ENCODE results near the gene EPB41L4A. TPM values are rescaled to one million over a fixed set of nuclear protein-coding genes. Genes with fewer than 3 reads are reported as not detected.
A peak's percentile ranks its signal among the peaks of the same experiment; 100 is the strongest.

The EPB41L4A gene
- total and polyA plus RNA-seq, 12 donors = 6.2 to 28.4 (median 17.5) TPM

DNA sequence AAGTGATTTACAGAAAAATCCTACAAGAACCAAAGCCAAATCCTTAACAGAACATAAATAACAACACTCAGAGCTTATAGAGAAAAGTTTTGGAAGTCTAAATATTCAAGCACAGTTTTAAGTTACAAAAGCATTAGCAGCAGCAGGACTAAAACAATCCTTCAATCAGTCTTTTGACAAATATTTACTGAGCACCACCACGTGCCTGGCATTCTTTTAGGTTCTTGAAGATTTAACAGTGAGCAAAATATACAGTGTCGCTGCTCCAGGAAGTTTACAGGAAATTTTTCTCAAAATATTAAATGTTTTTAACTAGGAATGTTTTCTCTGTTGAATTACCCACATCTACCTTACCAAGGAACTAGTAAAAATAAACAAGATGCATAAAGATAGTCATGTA is 11.4 kb downstream of the EPB41L4A start:
- Histone ChIP-seq H3K9me3 (no peaks in the 10 kb centered on the region), H3K4me3 (no peak overlapping the region), H3K36me3 (peaks cover 0 to 9% (median 0%) of the 10 kb centered on the region in 9 donors), H3K4me1 (peaks cover 3 to 52% (median 31%) of the 10 kb centered on the region in 9 donors), H3K27me3 (no peaks in the 10 kb centered on the region), H3K27ac (peak overlapping the region in 2 of 10 donors; percentile 38 to 48)
- DNase-seq = no peak
- no peak for ATAC-seq
- 47 to 48% methylated on average over 2 of the region's 2 CpGs for WGBS, 2 donors
- intact Hi-C loops (cut with DNase I) = loop anchor here in 1 of 10 donors (5.0 kb wide), 1 partner anchor 35 kb away; no protein-coding TSS in a partner anchor
- TF ChIP-seq, protein P1, sequence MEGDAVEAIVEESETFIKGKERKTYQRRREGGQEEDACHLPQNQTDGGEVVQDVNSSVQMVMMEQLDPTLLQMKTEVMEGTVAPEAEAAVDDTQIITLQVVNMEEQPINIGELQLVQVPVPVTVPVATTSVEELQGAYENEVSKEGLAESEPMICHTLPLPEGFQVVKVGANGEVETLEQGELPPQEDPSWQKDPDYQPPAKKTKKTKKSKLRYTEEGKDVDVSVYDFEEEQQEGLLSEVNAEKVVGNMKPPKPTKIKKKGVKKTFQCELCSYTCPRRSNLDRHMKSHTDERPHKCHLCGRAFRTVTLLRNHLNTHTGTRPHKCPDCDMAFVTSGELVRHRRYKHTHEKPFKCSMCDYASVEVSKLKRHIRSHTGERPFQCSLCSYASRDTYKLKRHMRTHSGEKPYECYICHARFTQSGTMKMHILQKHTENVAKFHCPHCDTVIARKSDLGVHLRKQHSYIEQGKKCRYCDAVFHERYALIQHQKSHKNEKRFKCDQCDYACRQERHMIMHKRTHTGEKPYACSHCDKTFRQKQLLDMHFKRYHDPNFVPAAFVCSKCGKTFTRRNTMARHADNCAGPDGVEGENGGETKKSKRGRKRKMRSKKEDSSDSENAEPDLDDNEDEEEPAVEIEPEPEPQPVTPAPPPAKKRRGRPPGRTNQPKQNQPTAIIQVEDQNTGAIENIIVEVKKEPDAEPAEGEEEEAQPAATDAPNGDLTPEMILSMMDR (IDR thresholded peaks at IDR 0.05) = no peak

DNA sequence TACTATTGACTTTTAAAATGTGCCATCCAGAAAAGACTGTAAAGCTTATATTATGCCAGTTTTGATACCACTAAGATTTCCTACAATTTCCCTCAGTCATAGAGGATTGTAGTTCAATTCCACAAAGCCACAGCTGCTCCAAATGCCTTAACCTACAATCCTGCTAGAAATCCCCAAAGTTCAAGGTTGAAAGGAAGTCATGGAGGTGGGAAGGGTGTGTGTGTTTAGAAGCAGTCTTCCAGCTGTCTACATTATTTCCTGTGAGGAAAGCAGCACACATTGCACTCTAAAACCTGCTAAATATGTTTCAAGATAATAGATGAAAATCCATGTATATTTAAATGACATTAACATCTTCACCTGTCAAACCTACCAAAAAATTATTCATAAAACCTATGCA is 11.8 kb downstream of the EPB41L4A start:
- peak in 3 of 8 donors; percentile 36 to 56 (median 54) for ATAC-seq
- H3K36me3 ChIP-seq = peaks cover 0 to 9% (median 0%) of the 10 kb centered on the region in 9 donors
- H3K27me3 ChIP-seq = no peaks in the 10 kb centered on the region
- TF ChIP-seq, protein P1 (IDR thresholded peaks at IDR 0.05) = no peak
- no peaks in the 10 kb centered on the region for H3K9me3 ChIP-seq
- peak overlapping the region in 5 of 10 donors; percentile 0 to 48 (median 30) for H3K27ac ChIP-seq
- intact Hi-C loops (cut with DNase I) = loop anchor here in 1 of 10 donors (5.0 kb wide), 1 partner anchor 35 kb away; no protein-coding TSS in a partner anchor
- peaks cover 3 to 52% (median 27%) of the 10 kb centered on the region in 9 donors for H3K4me1 ChIP-seq
- H3K4me3 ChIP-seq = no peak overlapping the region
- DNase-seq = no peak

DNA sequence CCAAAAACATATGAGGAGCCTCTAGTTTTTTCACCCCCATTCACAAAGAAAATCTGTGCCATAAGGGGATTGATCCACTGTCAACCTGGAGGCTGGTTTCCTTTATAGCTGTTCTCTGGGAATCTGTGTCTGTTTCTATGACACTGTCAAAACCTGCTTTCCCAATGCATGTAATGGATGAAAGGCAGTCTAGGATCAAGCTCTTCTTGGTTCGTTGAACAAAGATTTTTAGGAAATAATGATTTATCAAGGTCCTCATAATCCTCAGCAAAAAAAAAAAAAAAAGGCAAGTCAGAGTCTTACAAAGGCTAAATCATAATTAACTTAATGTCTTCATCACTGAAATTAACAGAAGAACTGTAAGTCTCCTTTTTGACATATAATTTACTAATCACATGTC is 16.0 kb downstream of the EPB41L4A start:
- intact Hi-C loops (cut with DNase I) = no loop called here
- no peak overlapping the region for H3K4me3 ChIP-seq
- no peak overlapping the region for H3K27ac ChIP-seq
- no peaks in the 10 kb centered on the region for H3K27me3 ChIP-seq
- no peaks in the 10 kb centered on the region for H3K9me3 ChIP-seq
- H3K36me3 ChIP-seq = peaks cover 0 to 6% (median 0%) of the 10 kb centered on the region in 9 donors
- ATAC-seq = no peak
- H3K4me1 ChIP-seq = peaks cover 3 to 43% (median 28%) of the 10 kb centered on the region in 9 donors
- 80 to 88% methylated on average over 1 of the region's 1 CpG for WGBS, 2 donors
- DNase-seq = no peak
- TF ChIP-seq, protein P1 (IDR thresholded peaks at IDR 0.05) = no peak

DNA sequence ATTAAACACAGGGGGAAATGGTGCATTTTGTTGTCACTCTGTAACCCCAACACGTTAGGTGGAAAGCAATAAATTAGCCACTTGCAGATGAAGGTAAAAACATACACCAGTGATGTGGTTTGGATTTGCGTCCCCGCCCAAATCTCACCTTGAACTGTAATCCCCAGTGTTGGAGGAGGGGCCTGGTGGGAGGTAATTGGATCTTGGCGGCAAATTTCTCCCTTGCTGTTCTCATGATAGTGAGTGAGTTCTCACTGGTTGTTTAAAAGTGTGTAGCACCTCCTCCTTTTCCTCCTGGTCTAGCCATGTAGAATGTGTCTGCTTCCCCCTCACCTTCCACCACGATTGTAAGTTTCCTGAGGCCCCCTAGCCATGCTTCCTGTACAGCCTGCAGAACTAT is 17.2 kb downstream of the EPB41L4A start:
- no peaks in the 10 kb centered on the region for H3K27me3 ChIP-seq
- no peak overlapping the region for H3K4me3 ChIP-seq
- peaks cover 0 to 9% (median 0%) of the 10 kb centered on the region in 9 donors for H3K36me3 ChIP-seq
- ATAC-seq (no peak), DNase-seq (no peak)
- no peaks in the 10 kb centered on the region for H3K9me3 ChIP-seq
- TF ChIP-seq, protein P1 (IDR thresholded peaks at IDR 0.05) = no peak
- intact Hi-C loops (cut with DNase I) = no loop called here
- peaks cover 3 to 32% (median 17%) of the 10 kb centered on the region in 9 donors for H3K4me1 ChIP-seq
- H3K27ac ChIP-seq = no peak overlapping the region
- 93 to 96% methylated on average over 5 of the region's 5 CpGs for WGBS, 2 donors

Measured in heart right ventricle (tissue), 16 donors.